Stomach (tissue), 9 donors: ENCODE data around the gene VSTM4. TPM values are rescaled to one million over a fixed set of nuclear protein-coding genes. Genes with fewer than 3 reads are reported as not detected.

Experiments
- DNase-seq, 2 donors: peaks; one replicate each; pipeline versions ENCODE4 v3.0.0 to v3.0.0-alpha.2; 2013 to 2019
- H3K27ac ChIP-seq, 5 donors: fragments of 200-600 bp in 4 of 5; sonication (generic) in 4 of 5; one replicate each; pipeline ENCODE4 v1.5.1; 2013 to 2019; ENCODE audit warnings: mild to moderate bottlenecking in 1 of 5, moderate library complexity in 1 of 5
- H3K27me3 ChIP-seq, 3 donors: fragments of 200-600 bp; sonication (generic); one replicate each; pipeline ENCODE4 v1.5.1; 2017 to 2019; ENCODE audit warnings: mixed run types in 1 of 3
- H3K36me3 ChIP-seq, 4 donors: fragments of 200-600 bp; sonication (generic); 1 replicate in 3 of 4; 2 replicates in 1 of 4; pipeline ENCODE4 v1.5.1; 2016 to 2019
- H3K4me1 ChIP-seq, 4 donors: fragments of 200-600 bp; sonication (generic); one replicate each; pipeline ENCODE4 v1.5.1; 2016 to 2019
- H3K4me3 ChIP-seq, 4 donors: fragments of 200-600 bp; sonication (generic) in 3 of 4; one replicate each; pipeline ENCODE4 v1.5.1; 2016 to 2019; ENCODE audit warnings: mild to moderate bottlenecking in 1 of 4
- H3K9me3 ChIP-seq, 4 donors: fragments of 200-600 bp; sonication (generic); one replicate each; pipeline ENCODE4 v1.5.1; 2016 to 2019
- CTCF ChIP-seq, 7 experiments: fragments of 450-650 bp in 4 of 7; fragments of 200-600 bp in 3 of 7; sonication (generic) in 3 of 7; IDR thresholded peaks; one replicate each; pipeline ENCODE4 v1.5.1; 2016 to 2019; ENCODE audit warnings: antibody characterized with exemption in 7 of 7, control low read depth in 2 of 7, mild to moderate bottlenecking in 1 of 7
- EP300 ChIP-seq: sonication (generic); formaldehyde crosslinking; IDR thresholded peaks from one replicate; pipeline ENCODE4 v1.6.1; 2017; ENCODE audit warnings: antibody characterized with exemption
- POLR2A ChIP-seq, 4 donors: fragments of 450-650 bp; IDR thresholded peaks; one replicate each; pipeline ENCODE4 v1.6.1; 2016; ENCODE audit warnings: antibody characterized with exemption in 4 of 4, control low read depth in 2 of 4, mild to moderate bottlenecking in 1 of 4, moderate library complexity in 1 of 4
- POLR2AphosphoS5 ChIP-seq, 3 donors: sonication (generic); formaldehyde crosslinking; IDR thresholded peaks; one replicate each; pipeline ENCODE4 v1.6.1; 2016; ENCODE audit warnings: antibody characterized with exemption in 3 of 3
- WGBS, 5 donors: extraction: QIAGEN DNeasy Blood & Tissue Kit in 3 of 5; methylation state at CpG; one replicate each; pipeline versions ENCODE4 v1.1.5 to v1.1.7; 2013 to 2018; 5-methylcytosine and 5-hydroxymethylcytosine counted together
- intact Hi-C: fragments of 100-400 bp; cut with DNase I; formaldehyde crosslinking; loops from one replicate; pipeline ENCODE4 v1.15.1; 2023; ENCODE audit warnings: low total_unique reads
- polyA plus RNA-seq, 3 donors: library from polyadenylated mRNA; stranded (reverse); fragments of 200-250 nt; gene quantifications; one replicate each; pipeline ENCODE4 v1.2.3, GENCODE V29; 2013
- total RNA-seq, 5 donors: library from RNA; depleted of rRNA; stranded (reverse); fragments of >200 nt; gene quantifications; one replicate each; pipeline versions ENCODE4 v1.1.0 to v1.2.3, GENCODE V29; 2014 to 2016
- donor health status: healthy with polysubstance abuse.
- donor health status: Bipolar disorder and iron deficiency.
- donor health status: healthy.

VSTM4 gene
- total and polyA plus RNA-seq, 8 donors, result 0.58 to 23.1 (median 3.0) TPM

- Histone ChIP-seq H3K27ac (no peak overlapping the region), H3K27me3 (no peaks in the 10 kb centered on the region), H3K4me1 (no peaks in the 10 kb centered on the region), H3K36me3 (peaks cover 0 to 14% (median 0%) of the 10 kb centered on the region in 4 donors), H3K4me3 (no peak overlapping the region), H3K9me3 (no peaks in the 10 kb centered on the region)
- DNase-seq, result peak in 1 of 2 donors; percentile 19
- TF ChIP-seq POLR2AphosphoS5 (IDR thresholded peaks at IDR 0.05) (no peak), CTCF (IDR thresholded peaks at IDR 0.05) (no peak), POLR2A (IDR thresholded peaks at IDR 0.05) (no peak), EP300 (no peak)
- WGBS, 5 donors, result 52 to 78% (median 68%) methylated on average over 2 of the region's 2 CpGs
- intact Hi-C loops, result no loop called here
Observed at GRCh38 chr10:49050366-49050765, 65.0 kb downstream of the VSTM4 start.

- intact Hi-C loops, result no loop called here
- TF ChIP-seq POLR2A (IDR thresholded peaks at IDR 0.05) (no peak), CTCF (IDR thresholded peaks at IDR 0.05) (no peak), EP300 (no peak), POLR2AphosphoS5 (IDR thresholded peaks at IDR 0.05) (no peak)
- Histone ChIP-seq H3K36me3 (peaks cover 0 to 14% (median 0%) of the 10 kb centered on the region in 4 donors), H3K9me3 (no peaks in the 10 kb centered on the region), H3K4me1 (no peaks in the 10 kb centered on the region), H3K27me3 (no peaks in the 10 kb centered on the region), H3K27ac (no peak overlapping the region), H3K4me3 (no peak overlapping the region)
- 76 to 81% (median 78%) methylated on average over 4 of the region's 4 CpGs for WGBS, 5 donors
- DNase-seq, result peak in 1 of 2 donors; percentile 56
Observed at GRCh38 chr10:49049660-49050059, 65.7 kb downstream of the VSTM4 start.

- Histone ChIP-seq H3K4me1 (no peaks in the 10 kb centered on the region), H3K27ac (no peak overlapping the region), H3K9me3 (no peaks in the 10 kb centered on the region), H3K27me3 (no peaks in the 10 kb centered on the region), H3K4me3 (no peak overlapping the region), H3K36me3 (peaks cover 0 to 23% (median 0%) of the 10 kb centered on the region in 4 donors)
- no peak for DNase-seq
- TF ChIP-seq EP300 (no peak), POLR2AphosphoS5 (IDR thresholded peaks at IDR 0.05) (no peak), CTCF (IDR thresholded peaks at IDR 0.05) (no peak), POLR2A (IDR thresholded peaks at IDR 0.05) (no peak)
- WGBS, 5 donors, result 80 to 91% (median 86%) methylated on average over 11 of the region's 11 CpGs
- intact Hi-C loops, result no loop called here
Observed at GRCh38 chr10:49047128-49047639, 68.1 kb downstream of the VSTM4 start.

- Histone ChIP-seq H3K27ac (no peak overlapping the region), H3K36me3 (peaks cover 0 to 30% (median 0%) of the 10 kb centered on the region in 4 donors), H3K4me3 (no peak overlapping the region), H3K4me1 (no peaks in the 10 kb centered on the region), H3K27me3 (no peaks in the 10 kb centered on the region), H3K9me3 (no peaks in the 10 kb centered on the region)
- DNase-seq, result no peak
- intact Hi-C loops, result no loop called here
- TF ChIP-seq CTCF (IDR thresholded peaks at IDR 0.05) (no peak), POLR2AphosphoS5 (IDR thresholded peaks at IDR 0.05) (no peak), POLR2A (IDR thresholded peaks at IDR 0.05) (no peak), EP300 (no peak)
- WGBS, 5 donors, result 67 to 80% (median 79%) methylated on average over 5 of the region's 5 CpGs
Observed at GRCh38 chr10:49044293-49045193, 70.8 kb downstream of the VSTM4 start.
